ENCODE results near the gene RXFP4. TPM values are rescaled to one million over a fixed set of nuclear protein-coding genes. Genes with fewer than 3 reads are reported as not detected.

Gene RXFP4
- total and polyA plus RNA-seq, 2 of the 13 experiments (the other 11 are each of a cell fraction or from before 2014, with no cell fraction given) = 0.38 to 1.4 TPM

DNA sequence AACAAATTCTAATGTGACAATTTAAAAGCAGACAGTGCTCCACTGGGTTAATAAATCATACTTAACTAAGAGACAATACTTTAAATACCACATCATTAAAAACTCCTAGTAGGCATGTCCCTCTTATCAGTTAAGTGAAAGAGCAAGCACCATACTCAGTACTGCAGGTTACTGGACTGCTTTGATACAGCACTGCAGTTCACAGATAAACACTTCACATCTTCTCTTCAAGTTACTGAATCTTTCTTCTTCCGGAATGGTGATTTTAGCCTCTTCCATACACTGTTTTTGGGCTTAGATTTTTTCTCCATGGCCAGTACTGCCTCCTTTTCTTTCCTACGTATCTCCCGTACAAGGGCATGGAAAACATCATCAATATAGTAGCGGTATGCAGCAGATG lies 41.3 kb upstream of the RXFP4 start:
- Histone ChIP-seq H3K27ac (ENCODE audit: extremely low read length, insufficient read depth, low read length) (no peak overlapping the region), H2AFZ (ENCODE audit: low read length) (no peak overlapping the region), H3K4me2 (ENCODE audit: low read depth, low read length) (no peak overlapping the region), H3K79me2 (ENCODE audit: insufficient read depth, low read length) (no peaks in the 10 kb centered on the region), H3K4me1 (ENCODE audit: insufficient read depth, low read length) (no peaks in the 10 kb centered on the region), H4K20me1 (ENCODE audit: insufficient read depth, low read length) (no peaks in the 10 kb centered on the region), H3K9me3 (ENCODE audit: low read length) (no peaks in the 10 kb centered on the region), H3K27me3 (ENCODE audit: control insufficient read depth in 1 of 2, insufficient read depth in 2 of 2, low read length in 2 of 2) (no peaks in the 10 kb centered on the region), H3K36me3 (replicated peaks in 1 of 2; ENCODE audit: control insufficient read depth in 1 of 2, insufficient read depth in 2 of 2, low read length in 2 of 2) (peaks cover 15 to 41% of the 10 kb centered on the region in 2 experiments), H3K4me3 (replicated peaks in 1 of 3; ENCODE audit: insufficient read depth in 1 of 3, low read depth in 2 of 3, low read length in 3 of 3) (no peak overlapping the region), H3K9ac (ENCODE audit: insufficient read depth, low read depth, low read length) (no peak overlapping the region)
- no TSS peak for BruUV-seq (replicated peaks)
- ChIA-PET POLR2A (no interaction called here), CTCF (ENCODE audit: low intra/inter-chr PET ratio, low total read pairs) (no interaction called here)
- intact Hi-C loops (cut with micrococcal nuclease; ENCODE audit: unreplicated experiment) = no loop called here
- no peak for ATAC-seq
- no peak for DNase-seq (ENCODE audit: low spot score)
- 99% methylated on average over 4 of the region's 4 CpGs for whole genome bisulfite sequencing (ENCODE audit: low lambda C conversion rate)
- no peak for FAIRE-seq
- TF ChIP-seq KDM6A (CRISPR knock-in tag; IDR thresholded peaks at IDR 0.05; ENCODE audit: low read depth) (no peak), EEA1 (CRISPR knock-in tag; IDR thresholded peaks at IDR 0.05; ENCODE audit: borderline replicate concordance) (no peak)
- in situ Hi-C loops (cut with HindIII; ENCODE audit: extremely low pct_ligation_motif_present, low pct_unique_long_range_greater_than_20kb) = no loop called here

DNA sequence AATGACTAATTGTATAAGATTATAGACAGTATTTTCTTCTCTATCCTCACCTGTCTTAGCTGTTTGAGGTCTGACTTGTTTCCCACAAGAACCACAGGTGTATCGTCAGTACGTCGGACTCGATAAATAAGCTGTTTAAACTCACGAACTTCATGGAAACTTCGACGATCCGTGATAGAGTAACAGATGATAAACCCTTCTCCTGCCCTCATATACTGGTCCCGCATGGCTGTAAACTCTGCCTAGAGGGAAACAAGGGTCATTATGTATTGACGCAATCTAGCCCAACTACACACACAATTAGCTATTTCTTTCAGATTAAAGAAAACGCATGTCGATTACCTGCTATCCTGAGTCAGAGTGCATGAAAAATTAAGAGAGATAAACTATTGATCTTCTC lies 37.2 kb upstream of the RXFP4 start:
- in situ Hi-C loops (cut with HindIII; ENCODE audit: extremely low pct_ligation_motif_present, low pct_unique_long_range_greater_than_20kb) = no loop called here
- peaks cover 14 to 60% of the 10 kb centered on the region in 2 experiments for H3K36me3 ChIP-seq (replicated peaks in 1 of 2; ENCODE audit: control insufficient read depth in 1 of 2, insufficient read depth in 2 of 2, low read length in 2 of 2)

More for the DNA sequence above, 37.2 kb upstream of the RXFP4 start:
- no peaks in the 10 kb centered on the region for H3K9me3 ChIP-seq (ENCODE audit: low read length)
- no TSS peak for BruUV-seq (replicated peaks)
- DNase-seq (ENCODE audit: low spot score) (no peak), FAIRE-seq (no peak), ATAC-seq (no peak)
- H2AFZ ChIP-seq (ENCODE audit: low read length) = no peak overlapping the region
- TF ChIP-seq, protein P1, sequence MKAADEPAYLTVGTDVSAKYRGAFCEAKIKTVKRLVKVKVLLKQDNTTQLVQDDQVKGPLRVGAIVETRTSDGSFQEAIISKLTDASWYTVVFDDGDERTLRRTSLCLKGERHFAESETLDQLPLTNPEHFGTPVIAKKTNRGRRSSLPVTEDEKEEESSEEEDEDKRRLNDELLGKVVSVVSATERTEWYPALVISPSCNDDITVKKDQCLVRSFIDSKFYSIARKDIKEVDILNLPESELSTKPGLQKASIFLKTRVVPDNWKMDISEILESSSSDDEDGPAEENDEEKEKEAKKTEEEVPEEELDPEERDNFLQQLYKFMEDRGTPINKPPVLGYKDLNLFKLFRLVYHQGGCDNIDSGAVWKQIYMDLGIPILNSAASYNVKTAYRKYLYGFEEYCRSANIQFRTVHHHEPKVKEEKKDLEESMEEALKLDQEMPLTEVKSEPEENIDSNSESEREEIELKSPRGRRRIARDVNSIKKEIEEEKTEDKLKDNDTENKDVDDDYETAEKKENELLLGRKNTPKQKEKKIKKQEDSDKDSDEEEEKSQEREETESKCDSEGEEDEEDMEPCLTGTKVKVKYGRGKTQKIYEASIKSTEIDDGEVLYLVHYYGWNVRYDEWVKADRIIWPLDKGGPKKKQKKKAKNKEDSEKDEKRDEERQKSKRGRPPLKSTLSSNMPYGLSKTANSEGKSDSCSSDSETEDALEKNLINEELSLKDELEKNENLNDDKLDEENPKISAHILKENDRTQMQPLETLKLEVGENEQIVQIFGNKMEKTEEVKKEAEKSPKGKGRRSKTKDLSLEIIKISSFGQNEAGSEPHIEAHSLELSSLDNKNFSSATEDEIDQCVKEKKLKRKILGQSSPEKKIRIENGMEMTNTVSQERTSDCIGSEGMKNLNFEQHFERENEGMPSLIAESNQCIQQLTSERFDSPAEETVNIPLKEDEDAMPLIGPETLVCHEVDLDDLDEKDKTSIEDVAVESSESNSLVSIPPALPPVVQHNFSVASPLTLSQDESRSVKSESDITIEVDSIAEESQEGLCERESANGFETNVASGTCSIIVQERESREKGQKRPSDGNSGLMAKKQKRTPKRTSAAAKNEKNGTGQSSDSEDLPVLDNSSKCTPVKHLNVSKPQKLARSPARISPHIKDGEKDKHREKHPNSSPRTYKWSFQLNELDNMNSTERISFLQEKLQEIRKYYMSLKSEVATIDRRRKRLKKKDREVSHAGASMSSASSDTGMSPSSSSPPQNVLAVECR (CRISPR knock-in tag; IDR thresholded peaks at IDR 0.05; ENCODE audit: borderline replicate concordance) = no peak
- no peak for TF ChIP-seq ZNF33B (CRISPR knock-in tag; IDR thresholded peaks at IDR 0.05)
- TF ChIP-seq JUND (CRISPR knock-in tag; IDR thresholded peaks at IDR 0.05) = no peak
- TF ChIP-seq ZNF629 (CRISPR knock-in tag; conservative IDR thresholded peaks at IDR 0.05) = no peak
- TF ChIP-seq NFIB (CRISPR knock-in tag; IDR thresholded peaks at IDR 0.05; ENCODE audit: borderline replicate concordance) = no peak
- no peak for TF ChIP-seq ZNF101 (CRISPR knock-in tag; IDR thresholded peaks at IDR 0.05; ENCODE audit: borderline replicate concordance, low read depth)
- no peaks in the 10 kb centered on the region for H4K20me1 ChIP-seq (ENCODE audit: insufficient read depth, low read length)
- intact Hi-C loops (cut with micrococcal nuclease; ENCODE audit: unreplicated experiment) = no loop called here
- H3K27me3 ChIP-seq (ENCODE audit: control insufficient read depth in 1 of 2, insufficient read depth in 2 of 2, low read length in 2 of 2) = no peaks in the 10 kb centered on the region
- peaks cover 1% of the 10 kb centered on the region; the same call in 1 of the 2 replicates for H3K4me1 ChIP-seq (ENCODE audit: insufficient read depth, low read length)
- H3K4me3 ChIP-seq (replicated peaks in 1 of 3; ENCODE audit: insufficient read depth in 1 of 3, low read depth in 2 of 3, low read length in 3 of 3) = no peak overlapping the region
- no peak overlapping the region for H3K9ac ChIP-seq (ENCODE audit: insufficient read depth, low read depth, low read length)
- 97% methylated on average over 12 of the region's 12 CpGs for WGBS (ENCODE audit: low lambda C conversion rate)
- H3K79me2 ChIP-seq (ENCODE audit: insufficient read depth, low read length) = peaks cover under 1% of the 10 kb centered on the region
- POLR2A ChIA-PET = interaction anchor here (1.2 kb wide), 1 partner anchor 22 kb away, joined by 3 read pairs; no protein-coding TSS in a partner anchor
- no peak overlapping the region for H3K27ac ChIP-seq (ENCODE audit: extremely low read length, insufficient read depth, low read length)
- CTCF ChIA-PET (ENCODE audit: low intra/inter-chr PET ratio, low total read pairs) = no interaction called here
- no peak overlapping the region for H3K4me2 ChIP-seq (ENCODE audit: low read depth, low read length)

Measured in HepG2 (cell line).